Muscle layer of colon (tissue), 2 donors: Measurements from ENCODE around the gene ASIC3.

Experiments used
- H3K27ac ChIP-seq: one replicate; pipeline ENCODE4 v1.7.0; 2013; ENCODE audit warnings: low read depth, mild to moderate bottlenecking, low read length, moderate library complexity
- H3K27me3 ChIP-seq, 2 donors: one replicate each; pipeline ENCODE4 v1.7.0; 2013; ENCODE audit warnings: low read length in 2 of 2, mild to moderate bottlenecking in 2 of 2; ENCODE audit not compliant: insufficient read depth in 2 of 2, control insufficient read depth in 1 of 2
- H3K36me3 ChIP-seq: one replicate; pipeline ENCODE4 v1.7.0; 2013; ENCODE audit warnings: mild to moderate bottlenecking, low read length; ENCODE audit not compliant: insufficient read depth
- H3K4me1 ChIP-seq: one replicate; pipeline ENCODE4 v1.7.0; 2013; ENCODE audit warnings: mild to moderate bottlenecking, low read length; ENCODE audit not compliant: insufficient read depth
- H3K4me3 ChIP-seq, 2 donors: one replicate each; pipeline ENCODE4 v1.7.0; 2013; ENCODE audit warnings: low read length in 2 of 2, low read depth in 1 of 2, mild to moderate bottlenecking in 1 of 2, moderate library complexity in 1 of 2
- H3K9ac ChIP-seq: one replicate; pipeline ENCODE4 v1.7.0; 2013; ENCODE audit warnings: low read length
- H3K9me3 ChIP-seq: one replicate; pipeline ENCODE4 v1.7.0; 2013; ENCODE audit warnings: mild to moderate bottlenecking, low read length
- donor health status: abdominal sarcoma.
- donor health status: Adenocarcinoma of cecum.

ASIC3 gene

DNA sequence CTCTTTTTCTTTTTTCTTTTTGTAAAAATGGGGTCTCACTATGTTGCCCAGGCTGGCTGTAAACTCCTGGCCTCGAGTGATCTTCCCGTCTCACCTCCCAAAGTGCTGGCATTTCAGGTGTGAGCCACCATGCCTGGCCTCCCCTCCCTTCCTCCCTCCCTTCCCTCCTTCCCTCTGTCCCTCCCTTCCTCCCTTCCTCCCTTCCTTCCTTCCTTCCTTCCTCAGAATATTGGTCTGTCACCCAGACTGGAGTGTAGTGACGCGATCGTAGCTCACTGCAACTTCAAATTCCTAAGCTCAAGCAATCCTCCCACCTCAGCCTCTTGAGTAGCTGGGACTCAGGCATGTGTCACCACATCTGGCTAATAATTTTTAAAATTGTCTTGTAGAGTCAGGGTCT is 46.3 kb downstream of the ASIC3 start:
- Histone ChIP-seq H3K4me1 (peaks cover 27% of the 10 kb centered on the region), H3K4me3 (no peak overlapping the region), H3K9ac (no peak overlapping the region), H3K36me3 (no peaks in the 10 kb centered on the region), H3K27ac (no peak overlapping the region), H3K9me3 (no peaks in the 10 kb centered on the region), H3K27me3 (no peaks in the 10 kb centered on the region)

DNA sequence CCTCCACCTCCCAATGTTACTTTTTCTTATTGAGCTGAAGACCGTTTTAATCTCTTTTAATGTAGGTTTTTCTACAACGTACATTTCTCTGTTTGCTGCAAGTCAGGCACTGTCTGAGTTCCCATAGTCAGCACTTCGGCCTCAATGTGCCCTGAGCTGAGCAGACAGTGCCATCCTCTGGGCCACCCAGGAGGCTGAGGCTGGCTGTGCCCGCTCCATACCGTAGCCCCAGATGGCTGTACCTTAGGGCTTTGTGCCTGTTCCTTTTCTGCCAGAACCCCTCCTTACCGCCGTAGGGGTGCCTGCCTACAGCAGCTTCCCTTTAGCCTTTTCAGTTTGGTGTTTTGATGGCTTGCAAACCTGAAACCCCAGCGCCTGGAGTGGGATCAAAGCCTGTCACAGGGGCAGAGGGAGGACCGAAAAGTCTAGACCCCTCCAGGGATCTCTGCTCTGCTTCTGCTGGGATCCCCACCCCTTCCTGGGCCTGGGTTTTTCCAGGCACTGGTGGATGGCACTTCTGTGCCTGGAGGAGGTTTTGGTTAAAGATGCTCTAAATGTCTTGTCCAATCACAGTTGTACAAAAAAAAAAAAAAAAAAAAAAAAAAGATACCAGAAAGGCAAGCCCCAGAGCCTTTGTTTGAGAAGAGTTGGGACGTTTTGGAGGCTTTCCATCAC is 46.9 kb downstream of the ASIC3 start:
- no peaks in the 10 kb centered on the region for H3K36me3 ChIP-seq
- no peaks in the 10 kb centered on the region for H3K9me3 ChIP-seq
- H3K4me3 ChIP-seq, result no peak overlapping the region
- peaks cover 21% of the 10 kb centered on the region for H3K4me1 ChIP-seq
- H3K27ac ChIP-seq, result no peak overlapping the region
- H3K27me3 ChIP-seq, result no peaks in the 10 kb centered on the region
- no peak overlapping the region for H3K9ac ChIP-seq

DNA sequence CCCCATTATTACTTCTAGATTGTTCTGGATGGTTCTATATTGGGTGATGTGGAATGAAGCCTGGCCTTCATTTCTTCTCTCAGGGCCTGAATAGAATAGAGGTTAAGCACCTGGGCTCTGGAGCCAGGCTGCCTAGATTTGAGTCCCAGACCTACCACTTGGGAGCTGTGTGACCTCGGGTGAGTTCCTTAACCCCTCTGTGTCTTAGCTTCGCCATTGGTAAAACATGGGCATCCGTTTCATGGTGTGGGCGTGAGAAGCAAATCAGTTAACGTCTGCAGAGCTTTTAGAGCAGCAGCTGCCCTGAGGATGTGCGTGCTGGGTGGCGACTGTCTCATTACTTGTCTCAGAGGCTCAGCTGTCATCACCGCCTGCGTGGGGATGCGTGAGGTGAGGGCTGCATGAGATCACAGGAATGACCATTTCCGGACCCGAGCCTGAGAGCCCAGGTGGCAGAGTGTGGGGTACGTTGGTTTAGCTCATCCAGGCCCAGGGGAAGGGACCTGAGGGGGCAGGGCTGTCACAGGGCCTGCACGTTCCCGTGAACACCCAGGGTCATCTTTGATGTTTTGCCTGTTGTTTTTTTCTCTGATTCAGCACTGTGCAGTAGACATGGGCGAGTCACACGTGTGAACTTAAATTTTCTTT is 47.6 kb downstream of the ASIC3 start:
- Histone ChIP-seq H3K4me1 (peaks cover 15% of the 10 kb centered on the region), H3K4me3 (no peak overlapping the region), H3K36me3 (no peaks in the 10 kb centered on the region), H3K9ac (no peak overlapping the region), H3K27me3 (no peaks in the 10 kb centered on the region), H3K27ac (no peak overlapping the region), H3K9me3 (no peaks in the 10 kb centered on the region)

DNA sequence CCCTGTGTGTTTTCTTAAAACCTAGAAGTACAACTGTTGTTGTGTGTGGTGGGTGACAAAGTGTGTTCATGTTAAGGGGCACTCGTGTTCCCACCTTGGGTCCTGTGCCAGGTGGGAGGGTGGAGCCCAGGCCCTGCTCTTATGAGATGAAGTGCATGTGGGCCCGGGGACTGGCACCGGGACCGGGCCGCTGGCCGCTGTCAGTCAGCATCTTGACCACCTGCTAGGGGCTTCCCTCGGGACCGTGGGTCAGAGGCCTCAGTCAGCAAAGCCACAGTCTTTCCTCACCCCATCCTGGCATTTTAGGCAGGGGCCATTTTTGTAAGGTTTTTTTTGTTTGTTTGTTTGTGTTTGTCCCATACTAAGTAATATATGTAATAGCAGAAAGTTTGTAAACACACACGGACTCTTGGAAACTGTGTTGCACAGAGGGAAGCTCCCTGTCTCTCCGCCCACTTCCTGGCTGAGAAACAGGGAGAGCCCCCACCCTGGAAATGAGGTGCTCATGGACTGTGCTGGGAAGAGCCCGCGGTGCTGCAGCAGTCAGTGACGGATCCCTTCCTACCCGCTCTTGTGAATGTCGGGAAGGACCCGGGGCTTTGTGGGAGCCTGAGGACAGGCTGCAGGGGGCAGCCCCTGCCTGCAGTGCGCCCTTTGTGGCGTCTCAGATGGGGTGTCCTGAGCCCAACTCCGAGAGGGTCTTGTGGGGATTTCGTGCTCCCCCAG is 51.3 kb downstream of the ASIC3 start:
- no peak overlapping the region for H3K4me3 ChIP-seq
- no peaks in the 10 kb centered on the region for H3K4me1 ChIP-seq
- H3K9ac ChIP-seq, result no peak overlapping the region
- H3K27ac ChIP-seq, result no peak overlapping the region
- no peaks in the 10 kb centered on the region for H3K9me3 ChIP-seq
- no peaks in the 10 kb centered on the region for H3K27me3 ChIP-seq
- no peaks in the 10 kb centered on the region for H3K36me3 ChIP-seq

DNA sequence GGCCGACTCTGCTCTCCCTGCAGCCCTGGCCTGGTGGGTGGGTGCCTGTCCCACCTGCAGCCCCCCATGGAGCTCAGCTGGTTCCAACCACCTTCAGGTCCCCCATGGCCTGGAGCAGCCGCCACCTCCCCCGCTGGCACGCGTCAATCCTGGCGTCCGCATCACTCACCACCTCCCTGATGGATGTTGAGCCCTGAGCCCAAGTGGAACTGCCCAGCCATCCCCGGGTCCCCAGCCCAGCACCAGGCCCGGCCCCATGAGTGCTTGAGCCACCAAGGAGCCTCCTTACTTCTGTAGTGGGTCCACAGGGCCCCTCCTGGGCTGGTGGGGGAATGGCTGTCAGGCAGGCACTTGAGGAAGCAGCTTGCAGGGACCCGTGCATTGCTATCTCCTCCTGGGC is 52.6 kb downstream of the ASIC3 start:
- Histone ChIP-seq H3K4me1 (no peaks in the 10 kb centered on the region), H3K27ac (no peak overlapping the region), H3K27me3 (no peaks in the 10 kb centered on the region), H3K36me3 (no peaks in the 10 kb centered on the region), H3K9ac (no peak overlapping the region), H3K9me3 (no peaks in the 10 kb centered on the region), H3K4me3 (no peak overlapping the region)

DNA sequence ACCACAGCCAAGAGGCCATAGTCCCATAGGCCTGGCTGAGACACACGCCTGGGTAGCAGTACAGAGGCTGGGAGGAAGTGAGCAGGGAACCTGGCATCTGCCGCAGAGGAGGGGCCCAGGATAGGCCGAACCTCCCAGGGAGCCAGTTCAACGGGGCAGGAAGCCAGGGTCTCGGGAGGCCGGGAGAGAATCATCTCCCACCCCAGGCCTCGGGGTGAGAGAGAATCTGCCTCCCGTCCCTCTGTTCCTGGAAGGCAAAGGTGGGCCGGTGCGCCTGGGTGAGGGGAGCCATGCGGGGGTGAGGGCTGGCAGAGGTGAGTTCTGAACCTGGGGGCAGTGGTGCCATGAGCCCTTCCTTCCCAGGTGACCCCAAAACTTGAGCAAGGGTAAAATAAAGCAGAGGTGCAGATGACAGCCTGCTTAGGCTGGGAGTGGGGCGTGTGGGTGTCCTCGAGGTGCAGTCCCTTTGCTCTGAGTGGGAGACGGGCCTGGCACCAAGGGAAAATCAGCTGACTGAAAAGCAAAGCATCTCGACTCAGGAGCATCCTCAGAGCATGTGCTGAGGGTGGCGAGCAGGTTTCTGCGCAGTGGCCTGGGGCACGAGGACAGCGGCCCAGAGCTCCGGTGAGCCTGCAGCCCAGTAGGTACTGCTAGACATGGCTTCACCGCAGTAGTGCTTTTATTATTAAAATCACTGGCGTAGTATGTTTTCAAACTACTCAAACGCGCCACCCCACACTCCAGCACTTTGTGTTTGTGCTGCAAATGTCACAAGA is 53.5 kb downstream of the ASIC3 start:
- no peaks in the 10 kb centered on the region for H3K27me3 ChIP-seq
- H3K4me3 ChIP-seq, result no peak overlapping the region
- H3K9me3 ChIP-seq, result no peaks in the 10 kb centered on the region
- H3K4me1 ChIP-seq, result no peaks in the 10 kb centered on the region
- no peaks in the 10 kb centered on the region for H3K36me3 ChIP-seq
- H3K9ac ChIP-seq, result no peak overlapping the region
- no peak overlapping the region for H3K27ac ChIP-seq
